ENCODE results near the gene RAVER2. TPM values are rescaled to one million over a fixed set of nuclear protein-coding genes. Genes with fewer than 3 reads are reported as not detected.
"Not testable (repeated sequence)": the region's sequence is repeated elsewhere in the genome, so short reads cannot be mapped to it uniquely, and the experiment has no call there.

Gene RAVER2
- 1 to 10 TPM in 1 of 2 donors, under 1 TPM in 1; 0.81 to 1.6 TPM for total RNA-seq

GRCh38 chr1:64744492-64745180, at the start of gene RAVER2:
Gene RAVER2, plus strand, starts transcription at chr1:64745075. Its CDS starts 98 bp downstream, at chr1:64745173.
- H3K27me3 Mint-ChIP-seq: peaks cover 9 to 16% of the 10 kb centered on the region in 2 donors
- peak; percentile 87 to 90 for ATAC-seq
- H3K9me3 Mint-ChIP-seq: no peaks in the 10 kb centered on the region
- no peaks in the 10 kb centered on the region for H3K36me3 Mint-ChIP-seq
- DNase-seq (ENCODE audit: low spot score): peak; percentile 74
- peaks cover 7 to 8% of the 10 kb centered on the region in 2 donors for H3K4me1 Mint-ChIP-seq (ENCODE audit: low read depth in 2 of 2)
- H3K4me3 Mint-ChIP-seq: peak within 1 kb of the TSS; percentile 70
- H3K27ac Mint-ChIP-seq: no peak within 1 kb of the TSS

- ATAC-seq: no peak
- no peaks in the 10 kb centered on the region for H3K9me3 Mint-ChIP-seq
- peaks cover 11 to 35% of the 10 kb centered on the region in 2 donors for H3K27me3 Mint-ChIP-seq
- no peaks in the 10 kb centered on the region for H3K36me3 Mint-ChIP-seq
- H3K4me1 Mint-ChIP-seq (ENCODE audit: low read depth in 2 of 2): no peaks in the 10 kb centered on the region
- no peak overlapping the region for H3K4me3 Mint-ChIP-seq
- no peak for DNase-seq (ENCODE audit: low spot score)
- H3K27ac Mint-ChIP-seq: no peak overlapping the region
Measured at GRCh38 chr1:64696879-64697278, 48.0 kb upstream of the RAVER2 start.

GRCh38 chr1:64699327-64699726, 45.5 kb upstream of the RAVER2 start:
- Mint-ChIP-seq H3K27ac (no peak overlapping the region), H3K4me1 (ENCODE audit: low read depth in 2 of 2) (no peaks in the 10 kb centered on the region), H3K36me3 (no peaks in the 10 kb centered on the region), H3K9me3 (no peaks in the 10 kb centered on the region), H3K4me3 (no peak overlapping the region), H3K27me3 (peaks cover 17 to 45% of the 10 kb centered on the region in 2 donors)
- DNase-seq (ENCODE audit: low spot score): no peak
- no peak for ATAC-seq

GRCh38 chr1:64701071-64701470, 43.8 kb upstream of the RAVER2 start:
- Mint-ChIP-seq H3K27ac (no peak overlapping the region), H3K4me1 (ENCODE audit: low read depth in 2 of 2) (no peaks in the 10 kb centered on the region), H3K36me3 (no peaks in the 10 kb centered on the region), H3K4me3 (no peak overlapping the region), H3K9me3 (no peaks in the 10 kb centered on the region), H3K27me3 (peaks cover 17 to 49% of the 10 kb centered on the region in 2 donors)
- no peak for DNase-seq (ENCODE audit: low spot score)
- no peak for ATAC-seq

GRCh38 chr1:64701886-64702285, 43.0 kb upstream of the RAVER2 start:
- H3K9me3 Mint-ChIP-seq: no peaks in the 10 kb centered on the region
- DNase-seq (ENCODE audit: low spot score): no peak

GRCh38 chr1:64702670-64703069, 42.2 kb upstream of the RAVER2 start:
- peaks cover 17 to 44% of the 10 kb centered on the region in 2 donors for H3K27me3 Mint-ChIP-seq
- H3K36me3 Mint-ChIP-seq; H3K4me3 Mint-ChIP-seq; DNase-seq (ENCODE audit: low spot score); H3K9me3 Mint-ChIP-seq; H3K27ac Mint-ChIP-seq; H3K4me1 Mint-ChIP-seq (ENCODE audit: low read depth in 2 of 2); ATAC-seq: not testable (repeated sequence)

More at GRCh38 chr1:64701886-64702285, 43.0 kb upstream of the RAVER2 start:
- Mint-ChIP-seq H3K4me1 (ENCODE audit: low read depth in 2 of 2) (no peaks in the 10 kb centered on the region), H3K27me3 (peaks cover 17 to 44% of the 10 kb centered on the region in 2 donors), H3K27ac (no peak overlapping the region), H3K36me3 (no peaks in the 10 kb centered on the region), H3K4me3 (no peak overlapping the region)
- no peak for ATAC-seq

- H3K4me1 Mint-ChIP-seq (ENCODE audit: low read depth in 2 of 2): no peaks in the 10 kb centered on the region
- DNase-seq (ENCODE audit: low spot score): no peak
- ATAC-seq: no peak
- H3K27ac Mint-ChIP-seq: no peak overlapping the region
- no peaks in the 10 kb centered on the region for H3K36me3 Mint-ChIP-seq
- no peak overlapping the region for H3K4me3 Mint-ChIP-seq
- peaks cover 17 to 44% of the 10 kb centered on the region in 2 donors for H3K27me3 Mint-ChIP-seq
- no peaks in the 10 kb centered on the region for H3K9me3 Mint-ChIP-seq
Measured at GRCh38 chr1:64703600-64703999, 41.3 kb upstream of the RAVER2 start.

- DNase-seq (ENCODE audit: low spot score) (no peak), ATAC-seq (no peak)
- Mint-ChIP-seq H3K27ac (no peak overlapping the region), H3K4me3 (no peak overlapping the region), H3K27me3 (peaks cover 17 to 30% of the 10 kb centered on the region in 2 donors), H3K4me1 (ENCODE audit: low read depth in 2 of 2) (no peaks in the 10 kb centered on the region), H3K9me3 (no peaks in the 10 kb centered on the region), H3K36me3 (no peaks in the 10 kb centered on the region)
Measured at GRCh38 chr1:64705591-64705990, 39.3 kb upstream of the RAVER2 start.

GRCh38 chr1:64711266-64711665, 33.6 kb upstream of the RAVER2 start:
- H3K9me3 Mint-ChIP-seq: no peaks in the 10 kb centered on the region
- H3K4me3 Mint-ChIP-seq: no peak overlapping the region
- H3K36me3 Mint-ChIP-seq: no peaks in the 10 kb centered on the region
- ATAC-seq (no peak), DNase-seq (ENCODE audit: low spot score) (no peak)
- peaks cover 9 to 20% of the 10 kb centered on the region in 2 donors for H3K27me3 Mint-ChIP-seq
- H3K27ac Mint-ChIP-seq: no peak overlapping the region
- no peaks in the 10 kb centered on the region for H3K4me1 Mint-ChIP-seq (ENCODE audit: low read depth in 2 of 2)

GRCh38 chr1:64712049-64712448, 32.8 kb upstream of the RAVER2 start:
- H3K27me3 Mint-ChIP-seq: peaks cover 9 to 22% of the 10 kb centered on the region in 2 donors
- no peaks in the 10 kb centered on the region for H3K4me1 Mint-ChIP-seq (ENCODE audit: low read depth in 2 of 2)
- ATAC-seq (no peak), DNase-seq (ENCODE audit: low spot score) (no peak)
- no peak overlapping the region for H3K27ac Mint-ChIP-seq
- no peaks in the 10 kb centered on the region for H3K9me3 Mint-ChIP-seq
- no peak overlapping the region for H3K4me3 Mint-ChIP-seq
- no peaks in the 10 kb centered on the region for H3K36me3 Mint-ChIP-seq

GRCh38 chr1:64715186-64715585, 29.7 kb upstream of the RAVER2 start:
- no peak overlapping the region for H3K27ac Mint-ChIP-seq
- H3K4me3 Mint-ChIP-seq: no peak overlapping the region
- ATAC-seq (no peak), DNase-seq (ENCODE audit: low spot score) (no peak)
- H3K36me3 Mint-ChIP-seq: no peaks in the 10 kb centered on the region
- no peaks in the 10 kb centered on the region for H3K4me1 Mint-ChIP-seq (ENCODE audit: low read depth in 2 of 2)
- H3K27me3 Mint-ChIP-seq: peaks cover 19 to 38% of the 10 kb centered on the region in 2 donors
- H3K9me3 Mint-ChIP-seq: peaks cover 3% of the 10 kb centered on the region

- no peak for ATAC-seq
- Mint-ChIP-seq H3K9me3 (peaks cover 3% of the 10 kb centered on the region), H3K27me3 (peaks cover 44 to 53% of the 10 kb centered on the region in 2 donors), H3K27ac (no peak overlapping the region), H3K4me1 (ENCODE audit: low read depth in 2 of 2) (no peaks in the 10 kb centered on the region), H3K4me3 (no peak overlapping the region), H3K36me3 (no peaks in the 10 kb centered on the region)
- DNase-seq (ENCODE audit: low spot score): no peak
Measured at GRCh38 chr1:64721135-64721534, 23.7 kb upstream of the RAVER2 start.

- H3K9me3 Mint-ChIP-seq: peaks cover 3% of the 10 kb centered on the region
- no peak overlapping the region for H3K4me3 Mint-ChIP-seq
- H3K4me1 Mint-ChIP-seq (ENCODE audit: low read depth in 2 of 2): no peaks in the 10 kb centered on the region
Measured at GRCh38 chr1:64721576-64722145, 23.2 kb upstream of the RAVER2 start.

GRCh38 chr1:64727861-64728260, 17.0 kb upstream of the RAVER2 start:
- Mint-ChIP-seq H3K4me1 (ENCODE audit: low read depth in 2 of 2) (no peaks in the 10 kb centered on the region), H3K36me3 (no peaks in the 10 kb centered on the region), H3K9me3 (no peaks in the 10 kb centered on the region), H3K4me3 (no peak overlapping the region), H3K27me3 (peaks cover 8 to 18% of the 10 kb centered on the region in 2 donors), H3K27ac (no peak overlapping the region)
- ATAC-seq: no peak
- DNase-seq (ENCODE audit: low spot score): no peak

More at GRCh38 chr1:64721576-64722145, 23.2 kb upstream of the RAVER2 start:
- ATAC-seq (no peak), DNase-seq (ENCODE audit: low spot score) (no peak)
- Mint-ChIP-seq H3K27me3 (peaks cover 44 to 53% of the 10 kb centered on the region in 2 donors), H3K27ac (no peak overlapping the region), H3K36me3 (no peaks in the 10 kb centered on the region)
